ENCODE measurements around the gene COL10A1. TPM values are rescaled to one million over a fixed set of nuclear protein-coding genes. Genes with fewer than 3 reads are reported as not detected.

The COL10A1 gene
- total RNA-seq, 1 donor from 2014 or later, result not detected

- H3K9me3 Mint-ChIP-seq (ENCODE audit: low read depth), result no peaks in the 10 kb centered on the region
- H3K27ac Mint-ChIP-seq, result no peak overlapping the region
- no peak overlapping the region for H3K4me3 Mint-ChIP-seq (ENCODE audit: low read depth)
- TF ChIP-seq CTCF (IDR thresholded peaks at IDR 0.05; ENCODE audit: unreplicated experiment), result peak; percentile 26
- DNase-seq (ENCODE audit: low spot score, unreplicated experiment), result no peak
- H3K4me1 Mint-ChIP-seq (ENCODE audit: low read depth), result peaks cover 9% of the 10 kb centered on the region
- peaks cover 7% of the 10 kb centered on the region for H3K27me3 Mint-ChIP-seq
- no peaks in the 10 kb centered on the region for H3K36me3 Mint-ChIP-seq (ENCODE audit: insufficient read depth)
These were observed 47.4 kb downstream of the COL10A1 start for GRCh38 chr6:116078522-116078921.

- DNase-seq (ENCODE audit: low spot score, unreplicated experiment), result no peak
- Mint-ChIP-seq H3K4me3 (ENCODE audit: low read depth) (no peak overlapping the region), H3K9me3 (ENCODE audit: low read depth) (no peaks in the 10 kb centered on the region), H3K27ac (no peak overlapping the region), H3K36me3 (ENCODE audit: insufficient read depth) (no peaks in the 10 kb centered on the region), H3K27me3 (peaks cover 3% of the 10 kb centered on the region), H3K4me1 (ENCODE audit: low read depth) (peaks cover 11% of the 10 kb centered on the region)
- no peak for TF ChIP-seq CTCF (IDR thresholded peaks at IDR 0.05; ENCODE audit: unreplicated experiment)
These were observed 51.1 kb downstream of the COL10A1 start for GRCh38 chr6:116074732-116075390.

- Mint-ChIP-seq H3K4me1 (ENCODE audit: low read depth) (peaks cover 11% of the 10 kb centered on the region), H3K36me3 (ENCODE audit: insufficient read depth) (no peaks in the 10 kb centered on the region), H3K27ac (no peak overlapping the region), H3K9me3 (ENCODE audit: low read depth) (no peaks in the 10 kb centered on the region), H3K27me3 (peaks cover 7% of the 10 kb centered on the region), H3K4me3 (ENCODE audit: low read depth) (no peak overlapping the region)
- no peak for TF ChIP-seq CTCF (IDR thresholded peaks at IDR 0.05; ENCODE audit: unreplicated experiment)
- DNase-seq (ENCODE audit: low spot score, unreplicated experiment), result no peak
These were observed 52.0 kb downstream of the COL10A1 start for GRCh38 chr6:116073765-116074440.

DNA sequence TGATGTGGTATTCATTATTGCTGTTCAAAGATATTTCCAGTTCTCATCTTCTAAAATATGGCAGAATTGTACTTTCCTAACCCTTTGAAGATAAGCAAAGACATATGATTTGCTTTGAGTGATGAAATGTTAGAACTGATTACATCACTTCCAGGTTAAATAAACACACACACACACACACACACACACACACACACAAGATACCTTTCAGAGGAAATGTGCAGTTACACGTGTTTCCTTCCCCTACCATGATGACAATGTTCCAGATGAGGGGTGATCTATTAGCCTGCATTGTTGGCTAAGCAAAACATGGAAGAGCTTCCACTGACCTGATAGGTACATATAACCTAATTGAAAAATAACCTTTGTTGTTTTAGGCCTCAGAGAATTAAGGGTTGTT, 53.6 kb downstream of the COL10A1 start:
- DNase-seq (ENCODE audit: low spot score, unreplicated experiment), result no peak
- peaks cover 7% of the 10 kb centered on the region for H3K27me3 Mint-ChIP-seq
- no peaks in the 10 kb centered on the region for H3K36me3 Mint-ChIP-seq (ENCODE audit: insufficient read depth)
- H3K4me3 Mint-ChIP-seq (ENCODE audit: low read depth), result no peak overlapping the region
- no peak overlapping the region for H3K27ac Mint-ChIP-seq
- peaks cover 11% of the 10 kb centered on the region for H3K4me1 Mint-ChIP-seq (ENCODE audit: low read depth)
- no peaks in the 10 kb centered on the region for H3K9me3 Mint-ChIP-seq (ENCODE audit: low read depth)
- TF ChIP-seq CTCF (IDR thresholded peaks at IDR 0.05; ENCODE audit: unreplicated experiment), result no peak

DNA sequence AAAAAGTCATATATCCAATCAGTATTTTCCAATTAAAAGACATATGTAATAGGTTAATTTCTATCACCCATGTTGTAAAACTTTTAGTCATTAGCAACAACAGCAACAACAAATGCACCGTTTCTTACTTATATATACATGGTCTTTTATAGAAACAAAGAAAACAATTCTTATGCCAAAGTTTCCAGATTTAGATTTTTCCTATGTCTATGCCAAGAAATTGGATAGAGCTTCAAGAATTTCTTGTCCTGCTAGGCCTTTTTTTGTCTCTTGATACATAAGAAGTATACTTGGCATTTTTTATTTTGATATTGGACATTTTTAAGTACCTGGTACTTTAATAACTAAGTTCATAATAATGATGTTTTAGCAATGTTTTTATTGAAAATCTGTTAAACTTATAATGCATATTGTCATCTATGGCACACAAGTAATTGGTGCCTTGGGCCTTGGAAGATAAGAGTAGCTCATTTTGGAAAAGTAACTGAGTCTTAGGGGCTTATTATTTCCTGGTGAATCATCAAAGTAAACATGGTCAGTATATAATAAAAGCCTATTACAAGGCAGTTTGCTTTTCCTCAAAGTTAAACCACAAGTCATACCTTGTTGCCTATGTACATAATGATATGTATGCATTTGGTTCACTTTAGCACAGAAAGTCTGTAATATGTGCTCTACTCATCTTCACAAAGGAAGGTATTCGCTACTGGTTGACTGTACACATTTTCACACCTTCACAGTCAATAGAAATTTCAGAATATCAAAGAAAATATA, 55.1 kb downstream of the COL10A1 start:
- Mint-ChIP-seq H3K27ac (no peak overlapping the region), H3K9me3 (ENCODE audit: low read depth) (no peaks in the 10 kb centered on the region), H3K36me3 (ENCODE audit: insufficient read depth) (no peaks in the 10 kb centered on the region), H3K27me3 (peaks cover 7% of the 10 kb centered on the region), H3K4me3 (ENCODE audit: low read depth) (no peak overlapping the region), H3K4me1 (ENCODE audit: low read depth) (peaks cover 10% of the 10 kb centered on the region)
- DNase-seq (ENCODE audit: low spot score, unreplicated experiment), result no peak
- TF ChIP-seq CTCF (IDR thresholded peaks at IDR 0.05; ENCODE audit: unreplicated experiment), result no peak

Measured in progenitor cell of endocrine pancreas (in vitro differentiated cells).